ENCODE results near the gene ATP1A4. TPM values are rescaled to one million over a fixed set of nuclear protein-coding genes. Genes with fewer than 3 reads are reported as not detected.

ATP1A4 gene
- total RNA-seq, 4 donors from 2014 or later, result 1.5 TPM; not detected in 3

DNA sequence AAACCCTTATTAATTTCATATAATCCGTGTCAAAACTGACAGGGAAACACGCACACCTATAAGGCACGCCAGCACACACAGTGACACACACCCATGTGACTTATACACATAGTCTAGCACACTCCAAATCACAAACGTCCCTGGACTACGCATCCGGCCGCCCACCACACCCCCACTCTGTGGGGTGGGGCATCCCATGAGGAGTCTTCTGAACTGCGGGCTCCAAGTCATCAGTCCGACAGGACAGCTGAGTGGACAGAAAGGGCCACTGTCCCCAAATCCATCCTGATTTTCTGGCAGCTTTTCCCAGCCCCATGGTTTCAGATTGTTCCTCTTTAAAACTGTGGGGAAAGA, 54.6 kb downstream of the ATP1A4 start:
- no peaks in the 10 kb centered on the region for H3K36me3 ChIP-seq
- TF ChIP-seq, protein P1, sequence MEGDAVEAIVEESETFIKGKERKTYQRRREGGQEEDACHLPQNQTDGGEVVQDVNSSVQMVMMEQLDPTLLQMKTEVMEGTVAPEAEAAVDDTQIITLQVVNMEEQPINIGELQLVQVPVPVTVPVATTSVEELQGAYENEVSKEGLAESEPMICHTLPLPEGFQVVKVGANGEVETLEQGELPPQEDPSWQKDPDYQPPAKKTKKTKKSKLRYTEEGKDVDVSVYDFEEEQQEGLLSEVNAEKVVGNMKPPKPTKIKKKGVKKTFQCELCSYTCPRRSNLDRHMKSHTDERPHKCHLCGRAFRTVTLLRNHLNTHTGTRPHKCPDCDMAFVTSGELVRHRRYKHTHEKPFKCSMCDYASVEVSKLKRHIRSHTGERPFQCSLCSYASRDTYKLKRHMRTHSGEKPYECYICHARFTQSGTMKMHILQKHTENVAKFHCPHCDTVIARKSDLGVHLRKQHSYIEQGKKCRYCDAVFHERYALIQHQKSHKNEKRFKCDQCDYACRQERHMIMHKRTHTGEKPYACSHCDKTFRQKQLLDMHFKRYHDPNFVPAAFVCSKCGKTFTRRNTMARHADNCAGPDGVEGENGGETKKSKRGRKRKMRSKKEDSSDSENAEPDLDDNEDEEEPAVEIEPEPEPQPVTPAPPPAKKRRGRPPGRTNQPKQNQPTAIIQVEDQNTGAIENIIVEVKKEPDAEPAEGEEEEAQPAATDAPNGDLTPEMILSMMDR (IDR thresholded peaks at IDR 0.05), result no peak
- peak in 1 of 2 donors; percentile 10 for TF ChIP-seq POLR2A (IDR thresholded peaks at IDR 0.05)
- H3K27ac ChIP-seq, result peak overlapping the region; percentile 77 to 89
- peaks cover 0 to 5% of the 10 kb centered on the region in 2 donors for H3K4me1 ChIP-seq
- no peaks in the 10 kb centered on the region for H3K9me3 ChIP-seq
- intact Hi-C loops (cut with DNase I; ENCODE audit: low total_unique reads), result loop anchor here (10.0 kb wide), 1 partner anchor 1009 kb away; the partner anchor contains the start of gene FCER1G
- H3K27me3 ChIP-seq, result no peaks in the 10 kb centered on the region
- H3K4me3 ChIP-seq, result peak overlapping the region; percentile 62 to 70
- DNase-seq, result peak; percentile 45 to 46

DNA sequence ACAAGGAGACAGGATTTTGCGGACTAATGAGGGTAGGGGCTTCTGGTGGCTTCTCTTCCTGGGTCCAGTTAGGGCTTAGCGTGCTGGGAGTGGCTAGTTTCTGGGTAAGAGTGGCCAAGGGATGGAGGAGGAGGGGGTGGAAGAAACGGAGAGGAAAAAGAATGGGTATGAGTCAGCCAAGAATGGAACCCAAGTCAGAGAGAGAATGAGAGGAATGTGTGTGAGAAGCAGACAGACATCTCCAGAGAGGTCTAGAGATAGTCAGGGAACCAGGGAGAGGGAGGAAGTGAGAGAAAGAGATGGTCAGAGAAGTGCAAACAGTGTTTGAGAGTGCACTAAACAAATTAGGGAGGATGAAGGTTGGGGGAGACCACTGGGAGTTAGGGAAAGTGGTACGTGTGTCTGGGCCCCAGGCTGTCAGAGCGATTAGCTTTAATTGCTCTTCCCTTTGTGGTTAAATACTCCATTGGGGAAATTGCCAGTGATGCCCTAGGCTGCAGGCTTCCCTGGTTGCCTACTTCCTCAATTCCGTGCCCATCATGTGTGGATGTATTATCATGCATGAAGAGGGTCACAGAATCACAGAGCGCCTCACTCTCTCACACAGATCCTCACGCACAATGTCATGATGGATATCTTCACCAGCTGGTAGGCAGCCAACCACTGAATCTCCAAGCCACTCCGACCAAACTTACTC, 55.2 kb downstream of the ATP1A4 start:
- peaks cover 0 to 5% of the 10 kb centered on the region in 2 donors for H3K4me1 ChIP-seq
- intact Hi-C loops (cut with DNase I; ENCODE audit: low total_unique reads), result loop anchor here (10.0 kb wide), 1 partner anchor 1008 kb away; the partner anchor contains the start of gene FCER1G

DNA sequence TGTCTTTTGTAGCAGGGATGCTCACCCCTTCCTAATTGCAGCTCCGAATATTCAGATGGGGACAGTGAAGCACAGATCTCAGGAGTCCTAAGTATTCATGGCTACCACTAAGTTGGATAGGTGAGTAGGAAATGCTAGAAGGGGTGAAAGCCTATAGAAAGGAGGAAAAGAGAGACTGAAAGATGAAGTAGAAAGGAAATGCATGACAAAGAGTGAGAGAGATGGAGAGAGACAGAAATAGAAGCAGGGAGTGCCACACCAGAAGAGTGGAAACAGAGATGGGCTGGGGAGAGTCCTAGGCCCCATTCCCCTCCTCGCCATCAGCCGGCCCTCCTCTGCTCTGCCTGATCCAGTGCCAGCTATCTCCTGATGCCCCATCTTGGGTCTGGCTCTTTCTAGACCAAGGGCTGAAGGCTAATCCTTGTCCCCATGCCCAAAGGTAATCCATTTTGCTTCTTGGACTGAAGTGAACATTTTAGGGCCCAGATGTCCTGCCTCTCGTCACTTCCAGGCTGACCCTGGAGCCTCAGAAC, 55.8 kb downstream of the ATP1A4 start:
- Histone ChIP-seq H3K4me3 (no peak overlapping the region), H3K4me1 (peaks cover 0 to 5% of the 10 kb centered on the region in 2 donors), H3K9me3 (no peaks in the 10 kb centered on the region), H3K36me3 (no peaks in the 10 kb centered on the region), H3K27me3 (no peaks in the 10 kb centered on the region), H3K27ac (peak overlapping the region; percentile 77 to 89)
- no peak for DNase-seq
- TF ChIP-seq, protein P1 (IDR thresholded peaks at IDR 0.05), result no peak
- no peak for TF ChIP-seq POLR2A (IDR thresholded peaks at IDR 0.05)
- intact Hi-C loops (cut with DNase I; ENCODE audit: low total_unique reads), result loop anchor here (10.0 kb wide), 1 partner anchor 1008 kb away; the partner anchor contains the start of gene FCER1G

More for the DNA sequence above, 55.2 kb downstream of the ATP1A4 start:
- TF ChIP-seq, protein P1 (IDR thresholded peaks at IDR 0.05), result no peak
- no peak for TF ChIP-seq POLR2A (IDR thresholded peaks at IDR 0.05)
- DNase-seq, result no peak
- Histone ChIP-seq H3K27ac (peak overlapping the region; percentile 77 to 89), H3K36me3 (no peaks in the 10 kb centered on the region), H3K27me3 (no peaks in the 10 kb centered on the region), H3K4me3 (peak overlapping the region; percentile 62 to 70), H3K9me3 (no peaks in the 10 kb centered on the region)

DNA sequence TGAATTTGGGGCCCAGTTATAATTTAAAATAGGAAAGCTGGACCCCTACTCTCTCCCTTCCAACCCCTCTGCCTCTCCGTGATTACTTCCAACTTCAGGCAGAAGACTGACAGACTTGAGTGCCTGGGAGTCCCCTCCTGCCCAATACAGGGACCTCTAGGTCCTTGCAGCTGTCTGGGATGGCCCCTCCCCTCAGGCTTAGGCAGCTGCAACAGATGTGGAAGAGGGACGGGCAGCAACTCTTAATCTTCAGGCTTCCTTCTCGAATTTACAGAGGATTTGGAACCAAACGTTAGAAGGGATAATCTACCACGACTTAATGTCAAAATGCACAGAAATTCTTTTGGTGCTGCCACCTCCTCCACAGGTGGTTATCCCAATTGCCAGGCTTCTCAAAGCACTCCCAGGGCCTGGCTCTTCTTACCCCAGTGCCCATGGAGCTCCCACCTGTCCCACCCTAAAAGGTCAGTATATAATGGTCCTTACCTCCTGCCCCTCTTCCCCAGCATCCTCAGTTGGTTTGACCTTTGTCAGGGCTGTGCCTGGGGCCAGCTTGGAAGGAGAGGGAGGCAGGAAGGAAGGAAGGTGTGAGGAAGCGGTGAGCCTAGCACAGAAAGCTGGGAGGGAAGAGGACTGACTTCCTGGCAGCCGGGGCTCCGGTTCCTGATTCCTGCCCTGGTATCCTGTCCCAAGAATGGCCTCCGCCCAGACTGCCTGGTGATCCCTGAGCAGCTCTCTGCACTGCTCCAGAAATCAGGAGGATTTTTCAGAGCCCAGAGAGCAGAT, 56.6 kb downstream of the ATP1A4 start:
- intact Hi-C loops (cut with DNase I; ENCODE audit: low total_unique reads), result loop anchor here (10.0 kb wide), 1 partner anchor 1007 kb away; the partner anchor contains the start of gene FCER1G
- H3K4me3 ChIP-seq, result no peak overlapping the region
- H3K27ac ChIP-seq, result peak overlapping the region; percentile 5 to 77
- DNase-seq, result no peak
- no peaks in the 10 kb centered on the region for H3K9me3 ChIP-seq
- H3K4me1 ChIP-seq, result peaks cover 0 to 5% of the 10 kb centered on the region in 2 donors
- TF ChIP-seq, protein P1 (IDR thresholded peaks at IDR 0.05), result no peak
- TF ChIP-seq POLR2A (IDR thresholded peaks at IDR 0.05), result no peak
- no peaks in the 10 kb centered on the region for H3K27me3 ChIP-seq
- no peaks in the 10 kb centered on the region for H3K36me3 ChIP-seq

Measured in uterus (tissue), 4 donors.